Superior temporal gyrus (tissue), 1 donor: Measurements from ENCODE around the gene SH3PXD2A.
"Not testable (repeated sequence)": the region's sequence is repeated elsewhere in the genome, so short reads cannot be mapped to it uniquely, and the experiment has no call there.

Source experiments
- DNase-seq: peaks from one replicate; pipeline ENCODE4 v3.0.0-alpha.2; 2016; ENCODE audit errors: extremely low spot score

SH3PXD2A gene

GRCh38 chr10:103849880-103850571, 5.3 kb downstream of the SH3PXD2A start:
- DNase-seq = no peak

GRCh38 chr10:103849212-103849877, 6.0 kb downstream of the SH3PXD2A start:
- DNase-seq = no peak

GRCh38 chr10:103847909-103848468, 7.4 kb downstream of the SH3PXD2A start:
- no peak for DNase-seq

GRCh38 chr10:103847346-103847745, 8.0 kb downstream of the SH3PXD2A start:
- DNase-seq = no peak

- DNase-seq = no peak
Observed at GRCh38 chr10:103845972-103846371, 9.4 kb downstream of the SH3PXD2A start.

- DNase-seq = not testable (repeated sequence)
Observed at GRCh38 chr10:103845346-103845745, 10.0 kb downstream of the SH3PXD2A start.

GRCh38 chr10:103843854-103844570, 11.4 kb downstream of the SH3PXD2A start:
- DNase-seq = no peak

GRCh38 chr10:103843045-103843444, 12.3 kb downstream of the SH3PXD2A start:
- DNase-seq = no peak

GRCh38 chr10:103842605-103843004, 12.8 kb downstream of the SH3PXD2A start:
- DNase-seq = no peak

GRCh38 chr10:103841519-103841918, 13.9 kb downstream of the SH3PXD2A start:
- DNase-seq = no peak

- DNase-seq = no peak
Observed at GRCh38 chr10:103840740-103841070, 14.7 kb downstream of the SH3PXD2A start.

GRCh38 chr10:103839872-103840739, 15.3 kb downstream of the SH3PXD2A start:
- no peak for DNase-seq

GRCh38 chr10:103839519-103839871, 15.9 kb downstream of the SH3PXD2A start:
- DNase-seq = no peak

- DNase-seq = no peak
Observed at GRCh38 chr10:103838862-103839518, 16.4 kb downstream of the SH3PXD2A start.

GRCh38 chr10:103838070-103838395, 17.3 kb downstream of the SH3PXD2A start:
- DNase-seq = no peak

GRCh38 chr10:103837370-103838069, 17.9 kb downstream of the SH3PXD2A start:
- DNase-seq = no peak

GRCh38 chr10:103836861-103837260, 18.5 kb downstream of the SH3PXD2A start:
- no peak for DNase-seq

GRCh38 chr10:103836273-103836672, 19.1 kb downstream of the SH3PXD2A start:
- DNase-seq = no peak

- no peak for DNase-seq
Observed at GRCh38 chr10:103835096-103836050, 20.0 kb downstream of the SH3PXD2A start.
